IMR-90 (cell line): ENCODE results near the gene ZNF532. TPM values are rescaled to one million over a fixed set of nuclear protein-coding genes. Genes with fewer than 3 reads are reported as not detected.

Source experiments
- ATAC-seq: fragments of 200-7000 bp; cut with Tn5 transposase; 2 replicates; pipeline ENCODE4 v1.9.1; 2020; ENCODE audit warnings: low read depth, mild to moderate bottlenecking, moderate library complexity
- BruUV-seq: library from RNA; stranded (reverse); fragments of 400-500 nt; replicated peaks from 2 replicates; lab custom pipeline; 2021; lab: Mats Ljungman, UMichigan
- CTCF ChIA-PET: fragments of 300-600 bp; formaldehyde crosslinking; extraction: SDS; loops from one replicate; lab custom pipeline; 2021; ENCODE audit warnings: antibody characterized with exemption; lab: Yijun Ruan, JAX
- POLR2A ChIA-PET: fragments of 300-600 bp; sonication (Branson Sonifier 250); formaldehyde crosslinking; loops from one replicate; lab custom pipeline; 2022; ENCODE audit warnings: antibody characterized with exemption; ENCODE audit not compliant: unreplicated experiment; lab: Charles Lee
- DNase-seq: peaks from one replicate; pipeline ENCODE4 v3.0.0; 2013
- H2AFZ ChIP-seq: replicated peaks from 2 replicates; pipeline ENCODE3; 2013; ENCODE audit warnings: low read length, mild to moderate bottlenecking; ENCODE audit not compliant: poor library complexity
- H2AK5ac ChIP-seq: 2 replicates; pipeline ENCODE4 v1.6.1; 2013; ENCODE audit warnings: low read depth, low read length, inconsistent platforms
- H2AK9ac ChIP-seq: replicated peaks from 2 replicates; pipeline ENCODE3; 2013; ENCODE audit warnings: mild to moderate bottlenecking, low read depth, low read length, moderate library complexity; ENCODE audit not compliant: poor library complexity
- H2BK120ac ChIP-seq: 2 replicates; pipeline ENCODE4 v1.6.1; 2013; ENCODE audit warnings: low read depth, low read length, inconsistent platforms
- H2BK15ac ChIP-seq: 3 replicates; pipeline ENCODE4 v1.6.1; 2013; ENCODE audit warnings: low read depth, low read length, inconsistent platforms
- H2BK20ac ChIP-seq: 2 replicates; pipeline ENCODE4 v1.6.1; 2013; ENCODE audit warnings: low read depth, mild to moderate bottlenecking, inconsistent platforms, low read length, moderate library complexity
- H2BK5ac ChIP-seq: 2 replicates; pipeline ENCODE4 v1.6.1; 2013; ENCODE audit warnings: mild to moderate bottlenecking, low read depth, low read length, inconsistent platforms; ENCODE audit not compliant: poor library complexity, severe bottlenecking
- H3K14ac ChIP-seq: replicated peaks from 2 replicates; pipeline ENCODE4 v1.6.1; 2013; ENCODE audit warnings: low read depth, low read length, inconsistent platforms
- H3K18ac ChIP-seq: 2 replicates; pipeline ENCODE4 v1.6.1; 2013; ENCODE audit warnings: low read depth, low read length, control low read depth
- H3K23ac ChIP-seq: 2 replicates; pipeline ENCODE4 v1.6.1; 2013; ENCODE audit warnings: low read depth, low read length, inconsistent platforms
- H3K27ac ChIP-seq: 2 replicates; pipeline ENCODE4 v1.5.1; 2013; ENCODE audit warnings: mild to moderate bottlenecking, control low read depth, low read length; ENCODE audit not compliant: insufficient read depth
- H3K27me3 ChIP-seq: 2 replicates; pipeline ENCODE4 v1.6.1; 2013; ENCODE audit warnings: low read length; ENCODE audit not compliant: control insufficient read depth, insufficient read depth
- H3K36me3 ChIP-seq: 2 replicates; pipeline ENCODE4 v1.6.1; 2013; ENCODE audit warnings: low read length, mixed read lengths; ENCODE audit not compliant: control insufficient read depth, insufficient read depth
- H3K4ac ChIP-seq: 2 replicates; pipeline ENCODE4 v1.6.1; 2013; ENCODE audit warnings: low read depth, low read length, inconsistent platforms
- H3K4me1 ChIP-seq: 2 replicates; pipeline ENCODE4 v1.6.1; 2013; ENCODE audit warnings: low read length, mixed read lengths; ENCODE audit not compliant: control insufficient read depth, insufficient read depth
- H3K4me2 ChIP-seq: 2 replicates; pipeline ENCODE4 v1.6.1; 2013; ENCODE audit warnings: low read depth, mild to moderate bottlenecking, control low read depth, low read length, moderate library complexity
- H3K4me3 ChIP-seq: 2 replicates; pipeline ENCODE4 v1.5.1; 2013; ENCODE audit warnings: low read depth, mild to moderate bottlenecking, control low read depth, low read length, moderate library complexity; ENCODE audit not compliant: insufficient read depth
- H3K56ac ChIP-seq: 2 replicates; pipeline ENCODE4 v1.6.1; 2013; ENCODE audit warnings: low read length, inconsistent platforms; ENCODE audit not compliant: insufficient read depth; ENCODE audit errors: extremely low read depth
- H3K79me1 ChIP-seq, 2 experiments: 2 replicates each; pipeline ENCODE4 v1.6.1; 2013; ENCODE audit warnings: low read length in 2 of 2, inconsistent platforms in 1 of 2, low read depth in 1 of 2
- H3K9ac ChIP-seq: 2 replicates; pipeline ENCODE4 v1.6.1; 2013; ENCODE audit warnings: low read depth, low read length, control low read depth
- H3K9me1 ChIP-seq: 2 replicates; pipeline ENCODE4 v1.6.1; 2013; ENCODE audit warnings: low read length, inconsistent platforms; ENCODE audit not compliant: insufficient read depth
- H3K9me3 ChIP-seq: 2 replicates; pipeline ENCODE4 v1.6.1; 2013; ENCODE audit warnings: low read length; ENCODE audit not compliant: control insufficient read depth, insufficient read depth
- H4K20me1 ChIP-seq: 2 replicates; pipeline ENCODE4 v1.6.1; 2013; ENCODE audit warnings: low read length, inconsistent platforms; ENCODE audit not compliant: insufficient read depth
- H4K5ac ChIP-seq: 2 replicates; pipeline ENCODE4 v1.6.1; 2013; ENCODE audit warnings: mild to moderate bottlenecking, low read depth, low read length, control low read depth
- H4K8ac ChIP-seq, 2 experiments: 2 replicates each; pipeline ENCODE4 v1.6.1; 2013; ENCODE audit warnings: low read depth in 2 of 2, low read length in 2 of 2, control low read depth in 1 of 2, inconsistent platforms in 1 of 2
- H4K91ac ChIP-seq: 2 replicates; pipeline ENCODE4 v1.6.1; 2013; ENCODE audit warnings: low read depth, low read length, inconsistent platforms; ENCODE audit not compliant: insufficient read depth
- FOS ChIP-seq: fragments of 150-350 bp; IDR thresholded peaks from 2 replicates; pipeline ENCODE4 v1.6.1; 2016; ENCODE audit warnings: low read depth, low read length
- POLR2A ChIP-seq: IDR thresholded peaks from 2 replicates; pipeline ENCODE4 v1.6.1; 2012; ENCODE audit warnings: mild to moderate bottlenecking, low read depth, low read length
- RFX5 ChIP-seq: IDR thresholded peaks from 2 replicates; pipeline ENCODE4 v1.8.0; 2012; ENCODE audit warnings: low read depth, mild to moderate bottlenecking, low read length, moderate library complexity
- WGBS, 2 experiments: methylation state at CpG; one replicate each; pipeline versions ENCODE4 v1.1.5 to v1.1.7; 2013; ENCODE audit warnings: missing lambda C conversion rate in 2 of 2; ENCODE audit not compliant: insufficient read length in 1 of 2; ENCODE audit errors: extremely low coverage in 2 of 2; 5-methylcytosine and 5-hydroxymethylcytosine counted together
- dilution Hi-C: fragments of 300-500 bp; cut with HindIII; formaldehyde crosslinking; loops from one replicate; pipeline ENCODE4 v1.14.3; 2018; ENCODE audit warnings: low sequenced_read_pairs; ENCODE audit not compliant: unreplicated experiment
- in situ Hi-C: fragments of 300-500 bp; cut with MboI; formaldehyde crosslinking; loops from 3 replicates; pipeline ENCODE4 v1.14.3; 2019; ENCODE audit warnings: low sequenced_read_pairs, inconsistent platforms, mixed read lengths
- intact Hi-C: fragments of 100-400 bp; cut with micrococcal nuclease; formaldehyde crosslinking; loops from 2 replicates; pipeline ENCODE4 v1.10.0; 2022
- polyA plus RNA-seq, 3 experiments: library from polyadenylated mRNA; depleted of rRNA; stranded (reverse); fragments of >200 nt; gene quantifications; 2 replicates each; pipeline ENCODE4 v1.2.3, GENCODE V29; 2012; ENCODE audit warnings: low replicate concordance in 1 of 3
- total RNA-seq: library from RNA; depleted of rRNA; stranded (reverse); fragments of >200 nt; gene quantifications from 2 replicates; pipeline ENCODE4 v1.2.3, GENCODE V29; 2012

The ZNF532 gene
- total and polyA plus RNA-seq, 2 of the 4 experiments (the other 2 are of a cell fraction): 29.9 to 45.8 TPM

- TF ChIP-seq FOS (no peak), POLR2A (no peak), RFX5 (no peak)
Measured at GRCh38 chr18:58858591-58859468, 5.8 kb upstream of the ZNF532 start (continued).

- H3K4me2 ChIP-seq: no peak overlapping the region
- 0 out of 2 replicates have a peak, but pooled peaks cover 2% of the 10 kb centered on the region for H3K9me3 ChIP-seq
- peak overlapping the region; percentile 62 for H3K18ac ChIP-seq
- H3K14ac ChIP-seq: no peak overlapping the region; the same call in 1 of the 2 replicates
- H2BK20ac ChIP-seq: peak overlapping the region; percentile 46; the same call in 1 of the 2 replicates
- H2AK5ac ChIP-seq: no peak overlapping the region
- in situ Hi-C loops (no loop called here), dilution Hi-C loops (no loop called here), intact Hi-C loops (no loop called here)
- H3K9me1 ChIP-seq: peaks cover 9% of the 10 kb centered on the region
- peaks cover 12 to 22% of the 10 kb centered on the region in 2 experiments for H3K79me1 ChIP-seq
- peak overlapping the region; percentile 45; the same call in 1 of the 2 replicates for H4K91ac ChIP-seq
- H3K56ac ChIP-seq: no peak overlapping the region
- peak overlapping the region in 1 of 2 experiments; percentile 59 for H4K8ac ChIP-seq
- H3K4me1 ChIP-seq: peaks cover 24% of the 10 kb centered on the region
- peak overlapping the region; percentile 58; the same call in 1 of the 2 replicates for H3K23ac ChIP-seq
- H2BK15ac ChIP-seq: no peak overlapping the region; the same call in 2 of the 3 replicates
- H3K36me3 ChIP-seq: no peaks in the 10 kb centered on the region
- CTCF ChIA-PET: no interaction called here
- peak overlapping the region; percentile 84 for H4K5ac ChIP-seq
- H3K4me3 ChIP-seq: no peak overlapping the region
- peak overlapping the region; percentile 45 for H2BK5ac ChIP-seq
- H2BK120ac ChIP-seq: peak overlapping the region; percentile 80; the same call in 1 of the 2 replicates
- H4K20me1 ChIP-seq: no peaks in the 10 kb centered on the region
- WGBS, 2 experiments: no CpG with 5 or more reads among the region's 5 CpGs
- TF ChIP-seq POLR2A: no peak
- peak overlapping the region; percentile 37; the same call in 1 of the 2 replicates for H3K4ac ChIP-seq
- ATAC-seq: no peak
- BruUV-seq: no TSS peak
- POLR2A ChIA-PET: no interaction called here
- DNase-seq: no peak
- H2AFZ ChIP-seq: peak overlapping the region; percentile 48
- peak overlapping the region; percentile 23; the same call in 1 of the 2 replicates for H3K27ac ChIP-seq
- H2AK9ac ChIP-seq: no peak overlapping the region
- no peak overlapping the region for H3K9ac ChIP-seq
- no peaks in the 10 kb centered on the region for H3K27me3 ChIP-seq
Measured at GRCh38 chr18:58859907-58860306, 4.8 kb upstream of the ZNF532 start.
